Coronary artery (tissue), 2 donors: ENCODE data around the gene MGRN1.
A peak's percentile ranks its signal among the peaks of the same experiment; 100 is the strongest.

Experiments
- DNase-seq: peaks from one replicate; pipeline ENCODE4 v3.0.0-alpha.2; 2017; ENCODE audit warnings: low spot score
- H3K27ac ChIP-seq, 2 donors: fragments of 200-600 bp; sonication (generic); one replicate each; pipeline ENCODE4 v1.5.1; 2016 to 2019
- H3K4me3 ChIP-seq: fragments of 200-600 bp; sonication (generic); 2 replicates; pipeline ENCODE4 v1.5.1; 2016; ENCODE audit warnings: mild to moderate bottlenecking, moderate library complexity
- TF ChIP-seq, protein P1 (sequence below): fragments of 200-600 bp; sonication (generic); IDR thresholded peaks from one replicate; pipeline ENCODE4 v1.5.1; 2019; ENCODE audit warnings: antibody characterized with exemption

Gene MGRN1

DNA sequence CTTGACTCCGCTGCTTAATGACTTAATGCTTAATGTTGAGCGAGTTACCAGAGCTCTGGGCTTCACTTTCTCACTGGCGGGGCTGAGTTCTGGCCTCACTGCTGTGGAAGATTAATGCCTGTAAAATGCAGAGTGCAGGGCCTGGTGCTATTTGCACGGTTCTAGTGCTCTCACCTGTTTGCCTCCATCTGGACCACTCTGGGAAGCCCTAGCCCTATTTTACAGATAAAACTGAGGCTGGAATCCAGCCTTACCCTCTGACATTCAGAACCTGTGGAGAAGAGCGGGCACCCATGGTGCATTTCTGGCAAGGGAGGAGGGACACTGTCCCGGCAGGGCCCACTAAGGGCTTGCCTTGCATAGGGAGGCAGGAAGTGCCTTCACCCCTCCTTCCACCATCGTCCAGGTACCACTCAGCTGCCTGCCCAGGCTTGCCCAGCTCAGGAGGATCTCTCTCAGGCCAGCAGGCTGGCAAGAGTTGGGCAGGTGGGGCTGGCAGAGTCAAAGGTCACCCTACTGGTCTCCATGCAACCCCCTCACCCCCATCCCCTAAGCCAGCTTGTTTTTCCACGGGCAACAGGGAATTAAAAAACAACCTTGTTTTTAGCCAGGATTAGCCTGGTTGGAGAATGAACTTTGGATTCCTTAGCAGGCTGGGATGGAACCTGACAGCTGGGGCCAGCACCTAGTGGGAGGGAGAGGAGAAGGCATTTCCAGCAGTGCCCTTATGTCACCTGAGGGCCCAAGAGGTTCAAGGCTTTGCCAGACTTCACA is 5.8 kb upstream of the MGRN1 start:
- no peak overlapping the region for H3K4me3 ChIP-seq

DNA sequence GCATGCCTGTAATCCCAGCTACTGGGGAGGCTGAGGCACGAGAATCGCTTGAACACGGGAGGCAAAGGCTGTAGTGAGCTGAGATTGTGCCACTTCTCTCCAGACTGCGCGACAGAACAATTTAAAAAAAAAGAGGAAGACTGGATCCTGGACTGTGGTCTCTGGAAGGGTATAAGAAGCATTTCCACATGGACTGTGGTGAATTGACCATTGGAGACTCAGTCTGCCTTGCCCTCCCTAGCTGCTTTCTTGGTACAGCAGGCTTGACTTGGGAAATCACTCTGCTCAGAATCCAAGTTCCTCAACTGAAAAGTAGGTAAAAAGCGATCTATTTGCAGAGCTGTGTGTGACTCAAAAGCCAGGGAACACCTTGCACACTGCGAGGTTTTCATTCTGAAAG is 1.0 kb upstream of the MGRN1 start:
- DNase-seq, result no peak
- H3K4me3 ChIP-seq, result no peak overlapping the region
- TF ChIP-seq, protein P1, sequence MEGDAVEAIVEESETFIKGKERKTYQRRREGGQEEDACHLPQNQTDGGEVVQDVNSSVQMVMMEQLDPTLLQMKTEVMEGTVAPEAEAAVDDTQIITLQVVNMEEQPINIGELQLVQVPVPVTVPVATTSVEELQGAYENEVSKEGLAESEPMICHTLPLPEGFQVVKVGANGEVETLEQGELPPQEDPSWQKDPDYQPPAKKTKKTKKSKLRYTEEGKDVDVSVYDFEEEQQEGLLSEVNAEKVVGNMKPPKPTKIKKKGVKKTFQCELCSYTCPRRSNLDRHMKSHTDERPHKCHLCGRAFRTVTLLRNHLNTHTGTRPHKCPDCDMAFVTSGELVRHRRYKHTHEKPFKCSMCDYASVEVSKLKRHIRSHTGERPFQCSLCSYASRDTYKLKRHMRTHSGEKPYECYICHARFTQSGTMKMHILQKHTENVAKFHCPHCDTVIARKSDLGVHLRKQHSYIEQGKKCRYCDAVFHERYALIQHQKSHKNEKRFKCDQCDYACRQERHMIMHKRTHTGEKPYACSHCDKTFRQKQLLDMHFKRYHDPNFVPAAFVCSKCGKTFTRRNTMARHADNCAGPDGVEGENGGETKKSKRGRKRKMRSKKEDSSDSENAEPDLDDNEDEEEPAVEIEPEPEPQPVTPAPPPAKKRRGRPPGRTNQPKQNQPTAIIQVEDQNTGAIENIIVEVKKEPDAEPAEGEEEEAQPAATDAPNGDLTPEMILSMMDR, result no peak
- H3K27ac ChIP-seq, result no peak overlapping the region

More for the DNA sequence above, 5.8 kb upstream of the MGRN1 start:
- peak overlapping the region in 1 of 2 donors; percentile 24 for H3K27ac ChIP-seq
- no peak for DNase-seq
- TF ChIP-seq, protein P1, result no peak

DNA sequence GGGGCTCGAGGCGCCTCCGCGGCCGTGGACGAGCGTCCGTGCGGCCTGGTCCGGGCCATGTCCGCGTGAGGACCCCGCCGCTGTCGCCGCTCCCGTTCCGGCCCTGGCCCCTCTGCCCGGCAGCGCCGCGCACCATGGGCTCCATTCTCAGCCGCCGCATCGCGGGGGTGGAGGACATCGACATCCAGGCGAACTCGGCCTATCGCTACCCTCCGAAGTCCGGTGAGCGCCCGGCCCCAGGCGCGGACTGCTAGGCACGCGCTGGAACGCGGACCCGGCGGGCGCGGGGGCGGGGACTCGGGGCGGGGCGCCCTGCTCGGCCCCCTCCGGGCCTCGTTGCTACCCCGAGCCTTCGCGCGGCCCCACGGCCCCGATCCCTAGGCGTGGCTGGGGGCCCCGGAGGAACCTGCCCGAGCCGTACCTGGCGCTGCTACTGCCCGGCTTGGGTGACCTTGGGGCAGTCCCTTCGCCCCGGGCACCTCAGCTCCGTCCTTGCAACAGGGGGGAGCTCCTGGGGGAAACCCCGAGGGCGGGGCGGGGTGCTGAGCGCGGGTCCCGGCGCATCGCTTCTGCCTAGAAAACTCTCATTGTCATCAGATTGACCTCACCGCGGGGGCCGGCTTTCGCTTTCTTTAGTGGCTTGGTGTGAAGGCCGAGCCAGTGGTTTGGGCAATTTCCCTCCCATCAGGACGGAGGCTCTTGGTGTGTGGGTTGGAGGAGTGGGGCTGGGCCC is 367 bp downstream of the MGRN1 start:
- no peak for DNase-seq
- TF ChIP-seq, protein P1, result no peak

DNA sequence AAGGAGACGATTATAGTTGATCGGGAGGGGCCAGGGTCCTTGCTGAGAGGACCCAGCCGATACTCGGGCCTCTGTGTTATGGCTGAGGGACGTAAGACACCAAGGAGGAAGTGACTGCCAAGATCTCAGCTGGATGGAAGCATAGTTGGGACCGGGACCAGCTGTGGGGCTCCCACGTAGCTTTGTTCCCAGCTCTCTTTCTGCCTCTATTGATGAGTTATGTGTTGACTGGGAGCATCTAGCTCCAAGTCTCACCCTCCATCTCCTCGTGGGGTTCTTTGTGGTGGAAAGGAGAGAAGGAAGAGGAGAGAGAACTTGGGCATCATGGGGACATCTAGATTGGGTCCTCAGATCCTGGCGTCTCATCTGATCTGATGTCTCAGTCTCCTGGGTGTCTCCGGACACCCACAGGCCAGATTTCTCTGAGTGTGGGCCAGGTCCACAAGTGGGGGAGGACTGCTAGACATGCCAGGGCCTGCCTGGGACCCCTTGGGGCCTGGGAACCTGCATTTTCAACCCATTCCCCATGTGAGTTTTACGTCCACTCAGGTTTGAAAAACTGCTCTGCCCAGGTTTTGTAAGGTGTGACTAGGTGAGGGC is 1.0 kb downstream of the MGRN1 start:
- TF ChIP-seq, protein P1, result no peak
- Histone ChIP-seq H3K27ac (peak overlapping the region; percentile 91 to 96), H3K4me3 (peak overlapping the region; percentile 97)
- no peak for DNase-seq

More for the DNA sequence above, 367 bp downstream of the MGRN1 start:
- Histone ChIP-seq H3K4me3 (peak overlapping the region; percentile 97), H3K27ac (peak overlapping the region; percentile 91 to 96)

DNA sequence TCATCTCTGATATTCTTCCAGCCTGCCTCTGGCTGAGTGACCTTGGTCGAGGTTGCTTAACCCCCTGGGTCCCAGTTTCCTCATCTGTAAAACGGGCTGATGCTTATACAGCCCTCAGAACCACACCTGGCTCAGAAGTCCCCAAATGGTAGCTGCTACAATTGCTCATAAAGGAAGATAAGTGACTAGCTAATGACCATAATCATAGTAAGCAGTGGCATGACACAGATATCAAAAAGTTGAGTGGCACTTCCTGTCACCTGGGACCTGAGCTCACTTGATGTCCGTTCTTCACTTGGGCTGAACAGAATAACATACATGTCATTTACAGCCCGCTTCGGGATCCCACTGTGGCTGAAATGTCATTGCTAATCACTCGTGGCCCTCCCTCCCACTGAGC is 1.8 kb downstream of the MGRN1 start:
- no peak overlapping the region for H3K27ac ChIP-seq
- TF ChIP-seq, protein P1, result no peak
- peak; percentile 56 for DNase-seq
- H3K4me3 ChIP-seq, result peak overlapping the region; percentile 97

DNA sequence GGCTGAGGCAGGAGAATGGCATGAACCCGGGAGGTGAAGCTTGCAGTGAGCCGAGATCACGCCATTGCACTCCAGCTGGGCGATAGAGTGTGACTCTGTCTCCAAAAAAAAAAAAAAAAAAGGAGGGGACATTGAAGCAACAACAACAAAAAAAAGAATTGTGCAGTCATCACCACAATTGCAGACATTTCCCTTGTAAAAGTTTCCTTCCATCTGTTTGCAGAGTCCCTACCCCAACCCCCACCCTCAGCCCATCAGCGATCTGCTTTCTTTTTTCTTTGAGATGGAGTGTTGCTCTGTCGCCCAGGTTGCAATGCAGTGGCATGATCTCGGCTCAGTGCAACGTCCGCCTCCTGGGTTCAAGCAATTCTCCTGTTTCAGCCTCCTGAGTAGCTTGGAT is 3.7 kb downstream of the MGRN1 start:
- DNase-seq, result no peak
- no peak overlapping the region for H3K27ac ChIP-seq
- H3K4me3 ChIP-seq, result no peak overlapping the region
- TF ChIP-seq, protein P1, result no peak
